ENCODE results near the gene PLA2G2D. TPM values are rescaled to one million over a fixed set of nuclear protein-coding genes. Genes with fewer than 3 reads are reported as not detected.

Gene PLA2G2D
- total RNA-seq, 1 donor from 2014 or later: not detected

GRCh38 chr1:20081353-20081810, 38.0 kb downstream of the PLA2G2D start:
- no peak for DNase-seq
- Mint-ChIP-seq H3K4me1 (ENCODE audit: low read depth, unreplicated experiment) (no peaks in the 10 kb centered on the region), H3K27me3 (ENCODE audit: unreplicated experiment) (peaks cover 7% of the 10 kb centered on the region), H3K4me3 (ENCODE audit: unreplicated experiment) (no peak overlapping the region), H3K9me3 (ENCODE audit: unreplicated experiment) (peaks cover 1% of the 10 kb centered on the region), H3K36me3 (ENCODE audit: unreplicated experiment) (peaks cover 6% of the 10 kb centered on the region), H3K27ac (ENCODE audit: unreplicated experiment) (no peak overlapping the region)
- no peak for TF ChIP-seq CTCF (IDR thresholded peaks at IDR 0.05; ENCODE audit: partially characterized antibody, unreplicated experiment)

- H3K27ac Mint-ChIP-seq (ENCODE audit: unreplicated experiment): no peak overlapping the region
These were observed 38.6 kb downstream of the PLA2G2D start for GRCh38 chr1:20080441-20081352.

GRCh38 chr1:20079661-20080305, 39.6 kb downstream of the PLA2G2D start:
- H3K4me1 Mint-ChIP-seq (ENCODE audit: low read depth, unreplicated experiment): no peaks in the 10 kb centered on the region
- peaks cover 7% of the 10 kb centered on the region for H3K27me3 Mint-ChIP-seq (ENCODE audit: unreplicated experiment)
- peaks cover 6% of the 10 kb centered on the region for H3K36me3 Mint-ChIP-seq (ENCODE audit: unreplicated experiment)
- no peak overlapping the region for H3K4me3 Mint-ChIP-seq (ENCODE audit: unreplicated experiment)
- peaks cover 1% of the 10 kb centered on the region for H3K9me3 Mint-ChIP-seq (ENCODE audit: unreplicated experiment)
- no peak for DNase-seq
- H3K27ac Mint-ChIP-seq (ENCODE audit: unreplicated experiment): no peak overlapping the region
- TF ChIP-seq CTCF (IDR thresholded peaks at IDR 0.05; ENCODE audit: partially characterized antibody, unreplicated experiment): no peak

More at GRCh38 chr1:20080441-20081352, 38.6 kb downstream of the PLA2G2D start:
- Mint-ChIP-seq H3K4me3 (ENCODE audit: unreplicated experiment) (no peak overlapping the region), H3K9me3 (ENCODE audit: unreplicated experiment) (peaks cover 1% of the 10 kb centered on the region), H3K4me1 (ENCODE audit: low read depth, unreplicated experiment) (no peaks in the 10 kb centered on the region), H3K27me3 (ENCODE audit: unreplicated experiment) (peaks cover 7% of the 10 kb centered on the region), H3K36me3 (ENCODE audit: unreplicated experiment) (peaks cover 6% of the 10 kb centered on the region)
- TF ChIP-seq CTCF (IDR thresholded peaks at IDR 0.05; ENCODE audit: partially characterized antibody, unreplicated experiment): no peak
- no peak for DNase-seq

- no peak for DNase-seq
- Mint-ChIP-seq H3K27ac (ENCODE audit: unreplicated experiment) (no peak overlapping the region), H3K27me3 (ENCODE audit: unreplicated experiment) (peaks cover 9% of the 10 kb centered on the region), H3K4me3 (ENCODE audit: unreplicated experiment) (no peak overlapping the region), H3K36me3 (ENCODE audit: unreplicated experiment) (peaks cover 6% of the 10 kb centered on the region), H3K4me1 (ENCODE audit: low read depth, unreplicated experiment) (no peaks in the 10 kb centered on the region), H3K9me3 (ENCODE audit: unreplicated experiment) (peaks cover 1% of the 10 kb centered on the region)
- TF ChIP-seq CTCF (IDR thresholded peaks at IDR 0.05; ENCODE audit: partially characterized antibody, unreplicated experiment): no peak
These were observed 40.6 kb downstream of the PLA2G2D start for GRCh38 chr1:20078711-20079110.

All from glutamatergic neuron (in vitro differentiated cells).